Measurements from ENCODE around the gene OSBPL9. TPM values are rescaled to one million over a fixed set of nuclear protein-coding genes. Genes with fewer than 3 reads are reported as not detected.

OSBPL9 gene
- total and polyA plus RNA-seq, 9 of the 15 experiments (the other 6 are each of a cell fraction or from before 2014, with no cell fraction given), result 43.9 to 217 (median 170) TPM

- TF ChIP-seq DEAF1 (CRISPR knock-in tag; IDR thresholded peaks at IDR 0.05) (no peak), ATF7 (IDR thresholded peaks at IDR 0.05) (no peak), PHB (CRISPR knock-in tag; IDR thresholded peaks at IDR 0.05) (no peak), HDGF (IDR thresholded peaks at IDR 0.05) (0 out of 2 replicates have a peak, but pooled peaks have one; percentile 39), CAMTA2 (CRISPR knock-in tag; conservative IDR thresholded peaks at IDR 0.05) (no peak), CEBPG (CRISPR knock-in tag; IDR thresholded peaks at IDR 0.05) (no peak), CEBPG (tag; conservative IDR thresholded peaks at IDR 0.05 in 1 of 2, IDR thresholded peaks at IDR 0.05 in 1 of 2) (peak; percentile 50 to 63; a peak in 3 of 4 replicates), ADNP (tag; IDR thresholded peaks at IDR 0.05) (no peak), SMARCA5 (IDR thresholded peaks at IDR 0.05) (peak; percentile 58; the same call in 1 of the 2 replicates), NFRKB (IDR thresholded peaks at IDR 0.05; ENCODE audit: low read depth) (0 out of 2 replicates have a peak, but pooled peaks have one; percentile 37), SIN3B (IDR thresholded peaks at IDR 0.05; ENCODE audit: low read depth) (no peak), KLF16 (IDR thresholded peaks at IDR 0.05) (no peak), USF1 (CRISPR knock-in tag; IDR thresholded peaks at IDR 0.05) (no peak), HCFC1 (IDR thresholded peaks at IDR 0.05; ENCODE audit: low read depth, low read length) (no peak), HDAC2 (IDR thresholded peaks at IDR 0.05) (peak; percentile 36; the same call in 1 of the 2 replicates), TRIM24 (IDR thresholded peaks at IDR 0.05) (0 out of 4 replicates have a peak, but pooled peaks of 1 of the 2 experiments have one; percentile 23), KAT7 (CRISPR knock-in tag; IDR thresholded peaks at IDR 0.05; ENCODE audit: borderline replicate concordance) (no peak), TBP (optimal IDR thresholded peaks at IDR 0.05; ENCODE audit: low read depth, low read length) (no peak), CTBP1 (IDR thresholded peaks at IDR 0.05; ENCODE audit: borderline replicate concordance) (no peak), ATF4 (CRISPR knock-in tag; IDR thresholded peaks at IDR 0.05) (no peak), ZNF395 (CRISPR knock-in tag; IDR thresholded peaks at IDR 0.05) (no peak), EHMT2 (IDR thresholded peaks at IDR 0.05) (no peak), BCLAF1 (IDR thresholded peaks at IDR 0.05; ENCODE audit: borderline replicate concordance in 1 of 2, control insufficient read depth in 1 of 2, low read depth in 2 of 2, low read length in 1 of 2) (peak in 1 of 2 experiments; percentile 44; a peak in 1 of 4 replicates), RNF2 (IDR thresholded peaks at IDR 0.05) (no peak)
These were observed 5.1 kb downstream of the OSBPL9 start (continued) for GRCh38 chr1:51621841-51622454.
